22Rv1 (cell line): ENCODE measurements around the gene LYVE1.

Experiments used
- ZFX ChIP-seq: fragments of 450-650 bp; IDR thresholded peaks from 2 replicates; pipeline ENCODE4 v1.6.1; 2017; ENCODE audit warnings: antibody characterized with exemption, borderline replicate concordance
- TF ChIP-seq, protein P1 (sequence below): fragments of 450-650 bp; IDR thresholded peaks from 2 replicates; pipeline ENCODE4 v1.5.1; 2017; ENCODE audit warnings: mild to moderate bottlenecking

DNA sequence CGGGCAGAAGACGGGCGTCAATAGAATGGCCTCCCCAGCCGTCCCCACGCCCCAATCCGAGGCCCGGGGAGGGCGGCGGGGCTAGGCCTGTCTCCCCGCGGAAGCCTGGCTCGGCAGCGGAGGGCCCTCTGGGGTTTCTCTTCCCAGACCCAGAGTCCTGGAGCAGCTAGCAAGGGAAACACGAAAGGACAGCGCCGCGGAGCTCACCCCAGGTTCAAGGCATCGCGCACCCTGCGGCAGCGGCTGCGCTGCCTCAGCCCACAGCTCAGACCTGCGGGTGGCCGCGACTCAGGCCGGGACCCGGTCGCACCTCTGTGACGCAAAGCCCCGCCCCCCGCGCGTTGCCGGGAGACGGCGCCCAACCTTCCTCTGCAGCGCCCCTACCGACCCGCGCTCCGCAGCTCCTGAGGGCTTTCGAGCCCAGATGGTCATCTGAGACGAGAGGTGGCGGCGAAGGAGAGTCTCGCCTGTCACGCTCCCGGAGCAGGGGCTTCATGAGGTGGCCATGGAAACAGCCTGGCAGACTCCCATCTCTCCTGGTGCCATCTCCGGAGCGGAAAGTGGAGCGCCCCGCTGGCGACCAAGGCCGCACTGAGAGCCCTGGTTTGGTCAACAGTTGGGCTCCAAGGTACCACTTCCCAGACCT lies 27.4 kb downstream of the LYVE1 start, which contains the start of gene RNF141:
- TF ChIP-seq, protein P1, sequence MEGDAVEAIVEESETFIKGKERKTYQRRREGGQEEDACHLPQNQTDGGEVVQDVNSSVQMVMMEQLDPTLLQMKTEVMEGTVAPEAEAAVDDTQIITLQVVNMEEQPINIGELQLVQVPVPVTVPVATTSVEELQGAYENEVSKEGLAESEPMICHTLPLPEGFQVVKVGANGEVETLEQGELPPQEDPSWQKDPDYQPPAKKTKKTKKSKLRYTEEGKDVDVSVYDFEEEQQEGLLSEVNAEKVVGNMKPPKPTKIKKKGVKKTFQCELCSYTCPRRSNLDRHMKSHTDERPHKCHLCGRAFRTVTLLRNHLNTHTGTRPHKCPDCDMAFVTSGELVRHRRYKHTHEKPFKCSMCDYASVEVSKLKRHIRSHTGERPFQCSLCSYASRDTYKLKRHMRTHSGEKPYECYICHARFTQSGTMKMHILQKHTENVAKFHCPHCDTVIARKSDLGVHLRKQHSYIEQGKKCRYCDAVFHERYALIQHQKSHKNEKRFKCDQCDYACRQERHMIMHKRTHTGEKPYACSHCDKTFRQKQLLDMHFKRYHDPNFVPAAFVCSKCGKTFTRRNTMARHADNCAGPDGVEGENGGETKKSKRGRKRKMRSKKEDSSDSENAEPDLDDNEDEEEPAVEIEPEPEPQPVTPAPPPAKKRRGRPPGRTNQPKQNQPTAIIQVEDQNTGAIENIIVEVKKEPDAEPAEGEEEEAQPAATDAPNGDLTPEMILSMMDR: peak; percentile 89
- no peak for TF ChIP-seq ZFX
